Astrocyte (in vitro differentiated cells and primary cell): Measurements from ENCODE around the gene ZNF385C. TPM values are rescaled to one million over a fixed set of nuclear protein-coding genes. Genes with fewer than 3 reads are reported as not detected.

Experiments used
- DNase-seq: peaks from one replicate; pipeline ENCODE4 v3.0.0-alpha.2; 2010; ENCODE audit warnings: low read depth
- FAIRE-seq: peaks from 2 replicates; lab custom pipeline; 2011; peaks lifted over from hg19 to GRCh38; lab: Jason Lieb, UNC
- H2AFZ ChIP-seq: 2 replicates; pipeline ENCODE4 v1.6.0; 2012; ENCODE audit warnings: low read depth, low read length, inconsistent platforms
- H3K27ac ChIP-seq: 2 replicates; pipeline ENCODE4 v1.5.1; 2011; ENCODE audit warnings: low read depth, low read length, inconsistent platforms
- H3K27me3 ChIP-seq: 2 replicates; pipeline ENCODE4 v1.6.0; 2011; ENCODE audit warnings: low read length, inconsistent platforms; ENCODE audit not compliant: insufficient read depth
- H3K36me3 ChIP-seq: 2 replicates; pipeline ENCODE4 v1.5.1; 2011; ENCODE audit warnings: low read length, inconsistent platforms; ENCODE audit not compliant: insufficient read depth
- H3K4me1 ChIP-seq: 2 replicates; pipeline ENCODE4 v1.5.1; 2011; ENCODE audit warnings: low read length, inconsistent platforms; ENCODE audit not compliant: insufficient read depth
- H3K4me2 ChIP-seq: 2 replicates; pipeline ENCODE4 v1.6.0; 2012; ENCODE audit warnings: low read length, inconsistent platforms
- H3K4me3 ChIP-seq: 2 replicates; pipeline ENCODE4 v1.5.1; 2011; ENCODE audit warnings: low read depth, mild to moderate bottlenecking, low read length, inconsistent platforms; ENCODE audit not compliant: insufficient read depth
- H3K79me2 ChIP-seq: 2 replicates; pipeline ENCODE4 v1.6.0; 2012; ENCODE audit warnings: mild to moderate bottlenecking, low read length, inconsistent platforms; ENCODE audit not compliant: insufficient read depth
- H3K9ac ChIP-seq: 2 replicates; pipeline ENCODE4 v1.6.0; 2012; ENCODE audit warnings: mild to moderate bottlenecking, low read length, inconsistent platforms
- H3K9me3 ChIP-seq: 2 replicates; pipeline ENCODE4 v1.5.1; 2012; ENCODE audit warnings: low read depth, mild to moderate bottlenecking, low read length, inconsistent platforms; ENCODE audit not compliant: insufficient read depth
- H4K20me1 ChIP-seq: 2 replicates; pipeline ENCODE4 v1.6.0; 2012; ENCODE audit warnings: low read length, inconsistent platforms; ENCODE audit not compliant: insufficient read depth
- H3K27ac Mint-ChIP-seq: one replicate; pipeline ENCODE4 v1.8.0; 2021; ENCODE audit warnings: mild to moderate bottlenecking, mixed read lengths; ENCODE audit not compliant: unreplicated experiment
- H3K27me3 Mint-ChIP-seq: one replicate; pipeline ENCODE4 v1.8.0; 2021; ENCODE audit warnings: low read depth, mixed read lengths; ENCODE audit not compliant: unreplicated experiment
- H3K36me3 Mint-ChIP-seq: one replicate; pipeline ENCODE4 v1.8.0; 2021; ENCODE audit warnings: low read depth, mixed read lengths; ENCODE audit not compliant: unreplicated experiment
- H3K4me1 Mint-ChIP-seq: one replicate; pipeline ENCODE4 v1.8.0; 2021; ENCODE audit warnings: low read depth, mixed read lengths; ENCODE audit not compliant: unreplicated experiment
- H3K4me3 Mint-ChIP-seq: one replicate; pipeline ENCODE4 v1.8.0; 2021; ENCODE audit warnings: mild to moderate bottlenecking, moderate library complexity, mixed read lengths; ENCODE audit not compliant: unreplicated experiment
- H3K9me3 Mint-ChIP-seq: one replicate; pipeline ENCODE4 v1.8.0; 2021; ENCODE audit warnings: mild to moderate bottlenecking, mixed read lengths; ENCODE audit not compliant: unreplicated experiment
- EZH2 ChIP-seq: IDR thresholded peaks from 2 replicates; pipeline ENCODE4 v1.6.1; 2012; ENCODE audit warnings: mild to moderate bottlenecking, low read length, inconsistent platforms; ENCODE audit not compliant: insufficient read depth
- total RNA-seq: library from RNA; stranded (reverse); gene quantifications from 2 replicates; pipeline ENCODE4 v1.2.1, GENCODE V29; 2021
- TF ChIP-seq, protein P1 (sequence below): IDR thresholded peaks from 2 replicates; pipeline ENCODE4 v1.5.1; 2011; ENCODE audit warnings: low read depth, mild to moderate bottlenecking, inconsistent platforms, low read length, moderate library complexity; ENCODE audit not compliant: insufficient read depth

Gene ZNF385C
- total RNA-seq, 1 donor from 2014 or later = 0.39 TPM

DNA sequence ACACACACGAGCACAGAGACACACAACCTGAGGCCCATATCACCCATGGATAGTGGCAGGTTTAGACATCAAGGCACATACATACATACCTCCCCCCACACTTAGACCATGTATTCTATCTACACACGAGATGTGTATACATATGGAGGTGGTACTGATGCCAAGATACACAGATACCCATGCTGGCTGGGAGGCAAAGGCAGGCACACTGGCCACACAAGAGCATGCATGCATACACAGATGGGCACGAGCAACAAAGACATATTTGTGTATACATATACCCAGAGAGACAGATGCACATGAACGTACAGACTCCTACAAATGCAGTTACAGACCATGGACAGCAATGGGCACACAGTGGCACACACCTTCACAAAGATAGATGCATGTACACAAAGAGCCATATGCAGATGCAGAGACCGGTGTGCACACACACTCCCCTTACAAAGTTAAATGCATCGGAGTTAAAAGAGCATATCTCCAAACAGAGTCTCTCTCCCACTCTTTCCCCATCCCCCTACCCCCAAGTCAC is 45.9 kb downstream of the ZNF385C start:
- no peak overlapping the region for H3K4me2 ChIP-seq
- DNase-seq (no peak), FAIRE-seq (no peak)
- H4K20me1 ChIP-seq = no peaks in the 10 kb centered on the region
- Mint-ChIP-seq H3K36me3 (peaks cover 2% of the 10 kb centered on the region), H3K4me3 (no peak overlapping the region), H3K9me3 (no peaks in the 10 kb centered on the region), H3K4me1 (peaks cover 6% of the 10 kb centered on the region), H3K27ac (no peak overlapping the region), H3K27me3 (peaks cover 60% of the 10 kb centered on the region)
- peaks cover 46% of the 10 kb centered on the region for H3K27me3 ChIP-seq
- H3K36me3 ChIP-seq = no peaks in the 10 kb centered on the region
- no peaks in the 10 kb centered on the region for H3K79me2 ChIP-seq
- no peaks in the 10 kb centered on the region for H3K9me3 ChIP-seq
- no peak overlapping the region for H3K27ac ChIP-seq
- peaks cover 2% of the 10 kb centered on the region for H3K4me1 ChIP-seq
- H3K9ac ChIP-seq = no peak overlapping the region
- no peak for TF ChIP-seq EZH2
- TF ChIP-seq, protein P1, sequence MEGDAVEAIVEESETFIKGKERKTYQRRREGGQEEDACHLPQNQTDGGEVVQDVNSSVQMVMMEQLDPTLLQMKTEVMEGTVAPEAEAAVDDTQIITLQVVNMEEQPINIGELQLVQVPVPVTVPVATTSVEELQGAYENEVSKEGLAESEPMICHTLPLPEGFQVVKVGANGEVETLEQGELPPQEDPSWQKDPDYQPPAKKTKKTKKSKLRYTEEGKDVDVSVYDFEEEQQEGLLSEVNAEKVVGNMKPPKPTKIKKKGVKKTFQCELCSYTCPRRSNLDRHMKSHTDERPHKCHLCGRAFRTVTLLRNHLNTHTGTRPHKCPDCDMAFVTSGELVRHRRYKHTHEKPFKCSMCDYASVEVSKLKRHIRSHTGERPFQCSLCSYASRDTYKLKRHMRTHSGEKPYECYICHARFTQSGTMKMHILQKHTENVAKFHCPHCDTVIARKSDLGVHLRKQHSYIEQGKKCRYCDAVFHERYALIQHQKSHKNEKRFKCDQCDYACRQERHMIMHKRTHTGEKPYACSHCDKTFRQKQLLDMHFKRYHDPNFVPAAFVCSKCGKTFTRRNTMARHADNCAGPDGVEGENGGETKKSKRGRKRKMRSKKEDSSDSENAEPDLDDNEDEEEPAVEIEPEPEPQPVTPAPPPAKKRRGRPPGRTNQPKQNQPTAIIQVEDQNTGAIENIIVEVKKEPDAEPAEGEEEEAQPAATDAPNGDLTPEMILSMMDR = no peak
- H2AFZ ChIP-seq = no peak overlapping the region
- H3K4me3 ChIP-seq = no peak overlapping the region

DNA sequence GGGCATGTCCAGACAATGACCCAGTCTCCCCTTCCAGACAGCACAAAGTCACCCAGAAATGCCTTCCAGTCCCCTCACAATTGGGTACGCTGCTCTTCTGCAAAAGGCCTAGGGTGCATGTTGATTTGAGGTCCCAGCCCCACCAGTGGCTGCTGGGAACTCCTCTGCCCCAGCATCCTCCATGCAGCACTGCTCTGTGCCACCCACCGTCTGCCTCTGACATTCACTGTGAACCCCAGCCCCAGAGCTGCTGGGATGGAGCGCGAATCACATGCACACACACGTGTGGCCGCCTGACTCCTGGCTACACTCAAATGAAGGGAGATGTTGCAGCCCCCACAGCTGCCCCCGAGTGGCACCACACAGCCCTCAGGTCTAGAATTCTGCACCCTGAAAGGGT is 46.6 kb downstream of the ZNF385C start:
- Mint-ChIP-seq H3K4me3 (peak overlapping the region; percentile 86), H3K27me3 (peaks cover 59% of the 10 kb centered on the region)
- no peak overlapping the region for H2AFZ ChIP-seq

DNA sequence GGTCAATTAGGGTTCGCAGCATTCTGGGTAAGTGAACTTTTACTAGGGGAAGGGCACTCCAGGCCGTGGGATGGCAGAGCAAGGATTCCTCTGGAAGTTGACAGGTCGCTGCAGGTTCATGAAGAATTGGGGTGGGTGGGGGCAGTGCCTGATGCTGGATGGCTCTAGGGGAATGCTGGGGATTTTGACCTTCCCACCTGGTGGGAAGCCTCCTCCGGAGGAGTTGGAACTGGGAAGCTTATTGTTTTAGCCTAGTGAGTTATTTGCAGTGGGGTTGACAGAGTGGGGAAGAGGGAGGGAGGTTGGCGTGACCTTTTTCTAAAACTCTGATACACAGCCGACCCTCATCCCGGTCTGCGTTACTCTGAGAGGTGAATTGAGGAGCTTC is 47.3 kb downstream of the ZNF385C start:
- peaks cover 56% of the 10 kb centered on the region for H3K27me3 Mint-ChIP-seq

More for the DNA sequence above, 46.6 kb downstream of the ZNF385C start:
- Histone ChIP-seq H3K27ac (no peak overlapping the region), H3K27me3 (peaks cover 47% of the 10 kb centered on the region), H3K36me3 (no peaks in the 10 kb centered on the region), H3K4me3 (no peak overlapping the region), H4K20me1 (no peaks in the 10 kb centered on the region), H3K4me2 (no peak overlapping the region), H3K9me3 (no peaks in the 10 kb centered on the region), H3K9ac (no peak overlapping the region), H3K4me1 (peaks cover 2% of the 10 kb centered on the region), H3K79me2 (no peaks in the 10 kb centered on the region)
- Mint-ChIP-seq H3K9me3 (no peaks in the 10 kb centered on the region), H3K27ac (no peak overlapping the region), H3K4me1 (peaks cover 6% of the 10 kb centered on the region), H3K36me3 (peaks cover 2% of the 10 kb centered on the region)
- DNase-seq (no peak), FAIRE-seq (no peak)
- no peak for TF ChIP-seq EZH2
- TF ChIP-seq, protein P1 = no peak

More for the DNA sequence above, 47.3 kb downstream of the ZNF385C start:
- H3K9ac ChIP-seq = no peak overlapping the region
- H3K4me3 ChIP-seq = no peak overlapping the region
- Mint-ChIP-seq H3K4me3 (peak overlapping the region; percentile 86), H3K9me3 (no peaks in the 10 kb centered on the region), H3K36me3 (peaks cover 2% of the 10 kb centered on the region), H3K27ac (peak overlapping the region; percentile 47), H3K4me1 (peaks cover 6% of the 10 kb centered on the region)
- FAIRE-seq (no peak), DNase-seq (no peak)
- H2AFZ ChIP-seq = peak overlapping the region; percentile 71
- peak overlapping the region; percentile 79 for H3K4me2 ChIP-seq
- peaks cover 47% of the 10 kb centered on the region for H3K27me3 ChIP-seq
- no peak for TF ChIP-seq EZH2
- TF ChIP-seq, protein P1 = no peak
- H4K20me1 ChIP-seq = no peaks in the 10 kb centered on the region
- H3K9me3 ChIP-seq = no peaks in the 10 kb centered on the region
- H3K4me1 ChIP-seq = peaks cover 2% of the 10 kb centered on the region
- no peak overlapping the region for H3K27ac ChIP-seq
- no peaks in the 10 kb centered on the region for H3K36me3 ChIP-seq
- no peaks in the 10 kb centered on the region for H3K79me2 ChIP-seq
